ELR (cell line): ENCODE results near the gene SRD5A1.
"Not testable (repeated sequence)": the region's sequence is repeated elsewhere in the genome, so short reads cannot be mapped to it uniquely, and the experiment has no call there.

ENCODE experiments used
- DNase-seq: peaks from one replicate; pipeline ENCODE4 v3.0.0-alpha.2; 2015; ENCODE audit warnings: low read depth

The SRD5A1 gene

GRCh38 chr5:6644794-6645241 is 11.6 kb downstream of the SRD5A1 start:
- DNase-seq = peak; percentile 70

DNA sequence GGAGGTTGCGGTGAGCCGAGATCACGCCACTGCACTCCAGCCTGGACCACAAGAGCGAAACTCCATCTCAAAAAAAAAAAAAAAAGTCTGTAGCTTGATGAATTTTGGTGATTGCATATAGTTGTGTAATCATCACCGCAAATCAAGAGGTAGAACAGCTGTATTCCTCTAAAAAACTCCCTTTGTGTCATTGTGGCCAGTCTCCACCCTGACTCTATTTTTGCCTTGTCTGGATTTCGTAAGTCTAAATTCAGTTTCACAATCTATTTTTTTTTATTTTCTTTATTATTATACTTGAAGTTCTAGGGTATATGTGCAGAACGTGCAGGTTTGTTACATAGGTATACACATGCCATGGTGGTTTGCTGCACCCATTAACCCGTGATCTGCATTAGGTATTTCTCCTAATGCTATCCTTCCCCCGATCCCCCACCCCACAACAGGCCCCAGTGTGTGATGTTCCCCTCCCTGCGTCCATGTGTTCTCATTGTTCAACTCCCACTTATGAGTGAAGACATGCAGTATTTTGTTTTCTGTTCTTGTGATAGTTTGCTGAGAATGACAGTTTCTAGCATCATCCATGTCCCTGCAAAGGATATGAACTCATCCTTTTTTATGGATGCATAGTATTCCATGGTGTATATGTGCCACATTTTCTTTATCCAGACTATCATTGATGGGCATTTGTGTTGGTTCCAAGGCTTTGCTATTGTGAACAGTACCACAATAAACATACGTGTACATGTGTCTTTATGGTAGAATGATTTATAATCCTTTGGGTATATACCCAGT is 12.5 kb downstream of the SRD5A1 start:
- DNase-seq = not testable (repeated sequence)

DNA sequence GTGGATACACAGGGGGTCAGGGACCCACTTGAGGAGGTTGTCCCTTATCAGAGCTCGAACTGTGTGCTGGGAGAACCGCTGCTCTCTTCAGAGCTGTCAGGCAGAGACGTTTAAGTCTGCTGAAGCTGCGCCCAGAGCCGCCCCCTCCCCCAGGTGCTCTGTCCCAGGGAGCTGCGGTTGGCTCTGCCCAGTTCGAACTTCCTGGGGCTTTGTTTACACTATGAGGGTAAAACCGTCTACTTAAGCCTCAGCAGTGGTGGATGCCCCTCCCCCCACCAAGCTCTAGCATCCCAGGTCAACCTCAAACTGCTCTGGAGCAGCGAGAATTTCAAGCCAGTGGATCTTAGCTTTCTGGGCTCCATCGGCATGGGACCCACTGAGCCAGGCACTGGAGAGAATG is 15.9 kb downstream of the SRD5A1 start:
- no peak for DNase-seq

DNA sequence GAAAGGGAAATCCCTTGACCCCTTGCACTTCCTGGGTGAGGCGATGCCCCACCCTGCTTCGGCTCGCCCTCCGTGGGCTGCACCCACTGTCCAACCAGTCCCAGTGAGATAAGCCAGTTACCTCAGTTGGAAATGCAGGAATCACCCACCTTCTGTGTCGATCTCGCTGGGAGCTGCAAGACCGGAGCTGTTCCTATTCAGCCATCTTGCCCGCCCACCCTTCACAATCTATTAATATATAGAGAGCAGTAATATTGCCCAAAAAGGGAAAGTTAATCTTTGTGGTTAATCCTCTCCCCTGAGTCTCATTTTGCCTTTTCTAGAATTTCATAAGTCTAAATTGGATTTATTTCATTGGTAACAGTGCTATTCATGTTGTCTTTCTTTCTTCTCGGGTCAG is 16.4 kb downstream of the SRD5A1 start:
- DNase-seq = no peak

DNA sequence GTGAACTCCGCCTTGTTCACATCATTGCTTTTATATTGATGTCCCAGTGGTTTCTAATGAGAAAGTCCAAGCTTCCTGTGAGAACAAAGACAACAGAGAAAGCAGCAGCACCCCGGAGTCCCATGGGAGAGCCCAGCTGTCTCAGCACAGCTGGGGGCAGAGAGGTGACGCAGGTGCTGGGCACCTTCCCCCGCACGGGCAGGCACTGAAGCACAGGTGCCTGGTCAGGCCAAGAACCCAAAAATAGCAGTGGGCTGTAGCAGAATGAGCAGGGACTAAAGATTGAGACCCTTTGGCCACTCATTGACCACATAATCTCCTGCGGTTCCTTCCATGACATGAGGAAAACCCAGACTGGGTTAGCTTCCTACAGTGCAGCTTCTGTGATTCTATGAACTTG is 18.8 kb downstream of the SRD5A1 start:
- DNase-seq = no peak

DNA sequence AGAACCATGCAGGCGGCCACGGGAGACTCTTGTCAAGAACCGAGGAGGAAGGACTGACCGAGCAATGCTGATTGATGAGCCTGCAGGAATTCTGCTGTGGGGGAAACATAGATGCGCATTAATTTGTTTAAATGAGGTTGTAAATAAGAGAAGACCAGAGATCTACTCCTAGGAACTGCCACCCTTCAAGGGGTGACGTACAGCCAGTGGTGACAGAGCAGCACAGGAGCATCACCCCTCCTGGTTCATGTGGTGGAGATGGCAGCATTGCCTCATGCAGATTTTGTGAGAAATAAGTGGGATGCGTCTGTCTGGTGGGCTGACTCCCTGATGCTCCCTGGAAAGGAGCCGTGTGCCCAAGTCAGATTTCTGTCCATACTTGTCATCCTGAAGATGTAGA is 22.2 kb downstream of the SRD5A1 start:
- DNase-seq = no peak

GRCh38 chr5:6656680-6657079 is 23.4 kb downstream of the SRD5A1 start:
- no peak for DNase-seq

GRCh38 chr5:6659941-6660684 is 26.9 kb downstream of the SRD5A1 start:
- DNase-seq = no peak

GRCh38 chr5:6660688-6661087 is 27.4 kb downstream of the SRD5A1 start:
- DNase-seq = no peak

DNA sequence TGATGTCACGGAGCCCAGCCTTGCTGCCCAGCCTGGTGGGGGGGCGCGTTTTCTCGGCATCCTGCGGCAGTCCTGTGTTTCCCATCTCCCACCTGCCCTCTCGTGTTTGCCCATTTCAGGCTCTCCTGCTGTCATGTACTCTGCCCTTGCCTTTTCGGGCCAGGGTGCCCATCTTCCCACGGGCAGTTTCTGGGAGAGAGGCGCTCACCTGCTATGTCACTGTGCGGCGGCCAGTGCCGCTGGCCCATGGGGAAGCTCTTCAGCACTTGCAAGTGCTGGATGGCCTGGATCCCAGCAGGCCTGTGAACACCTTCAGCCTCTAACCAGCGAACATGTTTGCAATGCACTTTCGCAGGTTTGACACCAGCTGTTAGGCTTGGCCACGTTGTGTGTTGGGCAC is 33.5 kb downstream of the SRD5A1 start:
- no peak for DNase-seq

DNA sequence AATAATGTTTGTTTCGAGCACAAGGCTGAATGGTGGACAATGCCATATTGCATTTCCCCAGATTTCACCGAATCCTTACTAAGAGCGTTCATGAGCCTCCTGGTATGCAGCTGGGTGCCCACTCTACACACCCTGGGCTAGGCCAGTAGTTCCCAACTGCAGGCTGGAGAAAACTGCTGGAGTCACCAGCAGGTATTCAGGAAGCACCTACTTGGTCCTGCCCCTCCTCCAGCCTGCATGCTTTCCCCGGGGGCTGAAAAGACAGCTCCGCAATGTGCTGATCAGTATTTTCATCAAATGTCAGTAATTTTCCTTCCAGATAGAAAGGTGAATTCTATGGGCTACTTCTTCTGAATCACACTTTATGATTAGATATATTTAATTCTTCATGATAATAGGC is 34.4 kb downstream of the SRD5A1 start:
- no peak for DNase-seq

DNA sequence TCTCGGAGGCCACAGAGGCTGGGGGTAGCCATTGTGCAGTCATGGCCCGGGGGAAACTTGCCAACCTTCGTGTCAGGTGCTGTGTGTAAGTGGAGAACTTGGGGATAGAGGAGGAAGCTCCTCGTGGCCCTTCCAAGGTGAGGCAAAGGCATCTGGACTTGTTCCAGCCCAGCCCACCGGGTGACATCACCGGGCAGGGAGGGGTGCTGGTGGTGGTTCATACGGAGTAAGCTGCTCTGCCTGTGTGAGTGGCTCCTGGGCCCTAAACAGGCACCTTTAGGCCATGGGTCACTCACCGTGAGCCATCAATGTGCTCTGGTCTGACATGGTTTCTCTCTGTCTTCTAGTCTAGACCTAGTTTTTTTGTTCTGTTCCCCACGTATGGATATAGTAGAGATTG is 35.5 kb downstream of the SRD5A1 start:
- not testable (repeated sequence) for DNase-seq

- DNase-seq = no peak
Measured at GRCh38 chr5:6673031-6673430, 39.8 kb downstream of the SRD5A1 start.

DNA sequence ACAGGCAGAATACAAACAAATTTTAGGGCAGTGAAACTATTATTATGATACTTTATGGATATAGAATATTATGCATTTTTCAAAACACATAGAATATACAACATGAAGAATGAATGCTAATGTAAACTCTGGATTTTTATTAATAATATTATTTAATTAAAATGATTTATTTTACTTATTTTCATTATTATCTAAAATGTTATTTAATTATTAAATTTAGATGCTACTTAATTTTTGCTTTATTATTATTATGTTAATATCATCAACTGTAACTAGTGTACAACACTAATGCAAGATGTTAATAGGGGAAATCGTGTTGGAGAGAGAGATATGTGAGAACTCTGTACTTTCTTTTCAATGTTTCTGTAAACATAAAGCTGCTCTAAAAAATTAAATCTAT is 40.7 kb downstream of the SRD5A1 start:
- DNase-seq = no peak

GRCh38 chr5:6674421-6674820 is 41.2 kb downstream of the SRD5A1 start:
- no peak for DNase-seq

- no peak for DNase-seq
Measured at GRCh38 chr5:6674886-6675285, 41.6 kb downstream of the SRD5A1 start.

- DNase-seq = peak; percentile 5
Measured at GRCh38 chr5:6675784-6676491, 42.7 kb downstream of the SRD5A1 start.

GRCh38 chr5:6676702-6677101 is 43.5 kb downstream of the SRD5A1 start:
- peak; percentile 63 for DNase-seq

DNA sequence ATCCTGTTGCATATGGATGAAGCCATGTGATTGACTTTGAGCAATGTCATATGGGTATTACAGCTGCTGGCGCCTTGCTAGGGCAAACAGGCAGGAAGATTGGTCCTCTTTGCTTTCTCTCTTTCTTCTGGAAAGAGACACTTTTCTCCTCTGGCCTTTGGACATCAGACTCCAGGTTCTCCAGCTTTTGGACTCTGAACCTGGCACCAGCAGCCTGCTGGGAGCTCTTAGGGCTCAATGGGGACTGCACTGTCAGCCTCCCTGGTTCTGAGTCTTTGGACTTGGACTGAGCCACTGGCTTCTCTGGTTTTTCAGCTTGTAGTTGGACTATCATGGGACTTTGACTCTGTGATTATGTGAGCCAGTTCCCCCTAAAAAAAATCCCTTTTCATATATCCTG is 45.1 kb downstream of the SRD5A1 start:
- no peak for DNase-seq

- DNase-seq = no peak
Measured at GRCh38 chr5:6680922-6681321, 47.7 kb downstream of the SRD5A1 start.

- no peak for DNase-seq
Measured at GRCh38 chr5:6681682-6682081, 48.4 kb downstream of the SRD5A1 start.

GRCh38 chr5:6682239-6682638 is 49.0 kb downstream of the SRD5A1 start:
- DNase-seq = no peak

DNA sequence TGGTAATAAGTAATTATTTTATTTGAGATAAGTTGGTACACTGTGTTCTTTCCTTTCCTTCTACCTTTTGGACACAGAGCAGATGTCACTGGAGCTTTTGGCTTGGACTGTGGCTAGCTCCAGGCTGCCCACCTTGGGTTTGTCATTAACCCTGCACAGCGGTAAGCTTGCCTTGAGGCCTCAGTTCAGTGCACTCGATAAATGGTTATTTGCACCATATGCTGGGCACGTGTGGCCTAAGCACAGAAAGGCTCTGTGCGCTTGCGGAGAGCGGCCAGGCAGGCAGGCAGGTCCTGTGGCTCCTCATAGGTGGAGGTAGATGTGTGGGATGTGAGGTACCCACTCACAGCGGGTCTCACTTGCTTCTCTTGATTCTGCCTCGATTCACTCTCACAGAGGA is 50.0 kb downstream of the SRD5A1 start:
- DNase-seq = no peak
